Bronchial smooth muscle cell (primary cell): Measurements from ENCODE around the gene SOD1. TPM values are rescaled to one million over a fixed set of nuclear protein-coding genes. Genes with fewer than 3 reads are reported as not detected.

Source experiments
- total RNA-seq: library from RNA; depleted of rRNA; stranded (reverse); fragments of >200 nt; gene quantifications from 2 replicates; pipeline ENCODE4 v1.2.1, GENCODE V29; 2014

SOD1 gene
- 408 and 430 TPM in 2 replicates for total RNA-seq

DNA sequence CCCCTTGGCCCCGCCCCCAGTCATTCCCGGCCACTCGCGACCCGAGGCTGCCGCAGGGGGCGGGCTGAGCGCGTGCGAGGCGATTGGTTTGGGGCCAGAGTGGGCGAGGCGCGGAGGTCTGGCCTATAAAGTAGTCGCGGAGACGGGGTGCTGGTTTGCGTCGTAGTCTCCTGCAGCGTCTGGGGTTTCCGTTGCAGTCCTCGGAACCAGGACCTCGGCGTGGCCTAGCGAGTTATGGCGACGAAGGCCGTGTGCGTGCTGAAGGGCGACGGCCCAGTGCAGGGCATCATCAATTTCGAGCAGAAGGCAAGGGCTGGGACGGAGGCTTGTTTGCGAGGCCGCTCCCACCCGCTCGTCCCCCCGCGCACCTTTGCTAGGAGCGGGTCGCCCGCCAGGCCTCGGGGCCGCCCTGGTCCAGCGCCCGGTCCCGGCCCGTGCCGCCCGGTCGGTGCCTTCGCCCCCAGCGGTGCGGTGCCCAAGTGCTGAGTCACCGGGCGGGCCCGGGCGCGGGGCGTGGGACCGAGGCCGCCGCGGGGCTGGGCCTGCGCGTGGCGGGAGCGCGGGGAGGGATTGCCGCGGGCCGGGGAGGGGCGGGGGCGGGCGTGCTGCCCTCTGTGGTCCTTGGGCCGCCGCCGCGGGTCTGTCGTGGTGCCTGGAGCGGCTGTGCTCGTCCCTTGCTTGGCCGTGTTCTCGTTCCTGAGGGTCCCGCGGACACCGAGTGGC lies at the start of gene SOD1:
SOD1 (plus strand) TSS at position 158 of the 723 bp plus-strand sequence; CDS start at position 235, 77 bp downstream.

Other genes with a start within 250 kb of the SOD1 start
- gene SCAF4, start 72.4 kb downstream of the SOD1 start, total RNA-seq, result 4.3 and 5.4 TPM in 2 replicates
- gene HUNK, start 213.3 kb downstream of the SOD1 start, total RNA-seq, result under 0.01 TPM in 2 replicates